HEK293T (cell line): ENCODE data around the gene SERPINF2.

Experiments
- ARNT ChIP-seq: fragments of 450-650 bp; IDR thresholded peaks from 2 replicates; pipeline ENCODE4 v1.6.1; 2017; ENCODE audit warnings: mild to moderate bottlenecking
- BHLHE40 ChIP-seq: fragments of 450-650 bp; IDR thresholded peaks from 2 replicates; pipeline ENCODE4 v1.6.1; 2016; ENCODE audit warnings: mild to moderate bottlenecking, moderate library complexity, borderline replicate concordance
- CTBP1 ChIP-seq: fragments of 450-650 bp; IDR thresholded peaks from 2 replicates; pipeline ENCODE4 v1.6.1; 2016; ENCODE audit warnings: borderline replicate concordance
- ELF4 ChIP-seq: fragments of 450-650 bp; IDR thresholded peaks from 2 replicates; pipeline ENCODE4 v1.6.1; 2017; ENCODE audit warnings: antibody characterized with exemption
- FOXA1 ChIP-seq: fragments of 450-650 bp; IDR thresholded peaks from 2 replicates; pipeline ENCODE4 v1.6.1; 2016; ENCODE audit warnings: mild to moderate bottlenecking
- FOXK2 ChIP-seq: fragments of 450-650 bp; IDR thresholded peaks from 2 replicates; pipeline ENCODE4 v1.6.1; 2016; ENCODE audit warnings: mild to moderate bottlenecking
- FOXM1 ChIP-seq: fragments of 450-650 bp; IDR thresholded peaks from 2 replicates; pipeline ENCODE4 v1.6.1; 2017; ENCODE audit warnings: mild to moderate bottlenecking, borderline replicate concordance
- HDGF ChIP-seq: fragments of 450-650 bp; IDR thresholded peaks from 2 replicates; pipeline ENCODE4 v1.6.1; 2017; ENCODE audit warnings: antibody characterized with exemption, borderline replicate concordance
- NFRKB ChIP-seq: fragments of 450-650 bp; IDR thresholded peaks from 2 replicates; pipeline ENCODE4 v1.6.1; 2016; ENCODE audit warnings: mild to moderate bottlenecking, moderate library complexity
- SP1 ChIP-seq: fragments of 450-650 bp; IDR thresholded peaks from 2 replicates; pipeline ENCODE4 v1.6.1; 2017
- SUZ12 ChIP-seq: fragments of 450-650 bp; IDR thresholded peaks from 2 replicates; pipeline ENCODE4 v1.6.1; 2016; ENCODE audit warnings: mild to moderate bottlenecking
- TARDBP ChIP-seq: fragments of 450-650 bp; IDR thresholded peaks from 2 replicates; pipeline ENCODE4 v1.6.1; 2016
- TF ChIP-seq, protein P1 (sequence below): fragments of 450-650 bp; IDR thresholded peaks from 2 replicates; pipeline ENCODE4 v1.6.1; 2016

DNA sequence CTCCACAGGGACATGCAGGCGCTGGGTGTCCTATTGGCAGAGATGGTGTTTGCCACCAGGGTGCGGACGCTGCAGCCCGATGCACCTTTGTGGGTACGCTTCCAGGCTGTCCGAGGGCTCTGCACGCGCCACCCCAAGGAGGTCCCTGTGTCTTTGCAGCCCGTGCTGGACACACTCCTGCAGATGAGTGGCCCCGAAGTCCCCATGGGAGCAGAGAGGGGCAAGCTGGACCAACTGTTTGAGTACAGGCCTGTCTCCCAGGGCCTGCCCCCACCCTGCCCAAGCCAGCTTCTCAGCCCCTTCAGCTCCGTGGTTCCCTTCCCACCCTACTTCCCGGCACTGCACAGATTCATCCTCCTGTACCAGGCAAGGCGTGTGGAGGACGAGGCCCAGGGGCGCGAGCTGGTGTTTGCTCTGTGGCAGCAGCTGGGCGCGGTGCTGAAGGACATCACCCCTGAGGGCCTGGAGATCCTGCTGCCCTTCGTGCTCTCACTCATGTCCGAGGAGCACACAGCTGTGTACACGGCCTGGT lies 15.3 kb upstream of the SERPINF2 start:
- no peak for TF ChIP-seq BHLHE40
- no peak for TF ChIP-seq ELF4
- no peak for TF ChIP-seq HDGF
- no peak for TF ChIP-seq NFRKB
- TF ChIP-seq SUZ12, result no peak
- no peak for TF ChIP-seq FOXK2
- TF ChIP-seq CTBP1, result no peak
- TF ChIP-seq TARDBP, result no peak
- TF ChIP-seq, protein P1, sequence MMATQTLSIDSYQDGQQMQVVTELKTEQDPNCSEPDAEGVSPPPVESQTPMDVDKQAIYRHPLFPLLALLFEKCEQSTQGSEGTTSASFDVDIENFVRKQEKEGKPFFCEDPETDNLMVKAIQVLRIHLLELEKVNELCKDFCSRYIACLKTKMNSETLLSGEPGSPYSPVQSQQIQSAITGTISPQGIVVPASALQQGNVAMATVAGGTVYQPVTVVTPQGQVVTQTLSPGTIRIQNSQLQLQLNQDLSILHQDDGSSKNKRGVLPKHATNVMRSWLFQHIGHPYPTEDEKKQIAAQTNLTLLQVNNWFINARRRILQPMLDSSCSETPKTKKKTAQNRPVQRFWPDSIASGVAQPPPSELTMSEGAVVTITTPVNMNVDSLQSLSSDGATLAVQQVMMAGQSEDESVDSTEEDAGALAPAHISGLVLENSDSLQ, result no peak
- TF ChIP-seq FOXA1, result no peak
- no peak for TF ChIP-seq SP1
- TF ChIP-seq FOXM1, result no peak
- TF ChIP-seq ARNT, result no peak
